Ishikawa (cell line): Measurements from ENCODE around the gene JPH3.

Experiments
- CEBPB ChIP-seq: IDR thresholded peaks from 2 replicates; pipeline ENCODE4 v1.6.1; 2012
- EGR1 ChIP-seq: IDR thresholded peaks from 2 replicates; pipeline ENCODE4 v1.6.1; 2012
- EP300 ChIP-seq: IDR thresholded peaks from 2 replicates; pipeline ENCODE4 v1.6.1; 2012; ENCODE audit warnings: borderline replicate concordance
- NFIC ChIP-seq: IDR thresholded peaks from 2 replicates; pipeline ENCODE4 v1.6.1; 2012
- REST ChIP-seq: IDR thresholded peaks from 2 replicates; pipeline ENCODE4 v1.6.1; 2012; ENCODE audit warnings: low read depth, mild to moderate bottlenecking
- TCF12 ChIP-seq: IDR thresholded peaks from 2 replicates; pipeline ENCODE4 v1.6.1; 2012; ENCODE audit warnings: low read depth
- TEAD4 ChIP-seq: IDR thresholded peaks from 2 replicates; pipeline ENCODE4 v1.6.1; 2012
- USF1 ChIP-seq: IDR thresholded peaks from 2 replicates; pipeline ENCODE4 v1.6.1; 2012
- YY1 ChIP-seq: IDR thresholded peaks from 2 replicates; pipeline ENCODE4 v1.6.1; 2012; ENCODE audit warnings: low read depth
- ZBTB7A ChIP-seq: IDR thresholded peaks from 2 replicates; pipeline ENCODE4 v1.6.1; 2012; ENCODE audit warnings: low read depth
- TF ChIP-seq, protein P1 (sequence below): IDR thresholded peaks from 2 replicates; pipeline ENCODE4 v1.6.1; 2012

GRCh38 chr16:87702325-87702811 is 100.1 kb downstream of the JPH3 start:
- TF ChIP-seq CEBPB (no peak), TEAD4 (no peak), REST (no peak), ZBTB7A (no peak), EP300 (no peak), NFIC (no peak), TCF12 (no peak), USF1 (no peak), YY1 (no peak), EGR1 (no peak)
- TF ChIP-seq, protein P1, sequence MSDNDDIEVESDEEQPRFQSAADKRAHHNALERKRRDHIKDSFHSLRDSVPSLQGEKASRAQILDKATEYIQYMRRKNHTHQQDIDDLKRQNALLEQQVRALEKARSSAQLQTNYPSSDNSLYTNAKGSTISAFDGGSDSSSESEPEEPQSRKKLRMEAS = no peak
